SK-N-SH (cell line): ENCODE data around the gene CD300LG. TPM values are rescaled to one million over a fixed set of nuclear protein-coding genes. Genes with fewer than 3 reads are reported as not detected.
A peak's percentile ranks its signal among the peaks of the same experiment; 100 is the strongest.

Experiments used
- CTCF ChIA-PET: fragments of 300-600, 350-600 bp; formaldehyde crosslinking; extraction: SDS; loops from one replicate; lab custom pipeline; 2021; lab: Yijun Ruan, JAX
- POLR2A ChIA-PET: fragments of 350-600 bp; sonication (Branson Sonifier 250); formaldehyde crosslinking; extraction: SDS; loops from one replicate; lab custom pipeline; 2020; ENCODE audit warnings: antibody characterized with exemption, inconsistent platforms; lab: Yijun Ruan, JAX
- DNase-seq: peaks from one replicate; pipeline ENCODE4 v3.0.0; 2012
- H2AFZ ChIP-seq: fragments of 200-600 bp; sonication (generic); 2 replicates; pipeline ENCODE4 v1.8.1; 2016; ENCODE audit warnings: antibody characterized with exemption, mild to moderate bottlenecking, low read depth
- H3F3A ChIP-seq: fragments of 200-600 bp; sonication (generic); replicated peaks from 2 replicates; pipeline ENCODE3; 2016; ENCODE audit warnings: antibody characterized with exemption, mild to moderate bottlenecking; ENCODE audit not compliant: insufficient read depth
- H3K27ac ChIP-seq, 2 experiments: fragments of 200-500 bp in 1 of 2; fragments of 200-600 bp in 1 of 2; sonication (Bioruptor generic) in 1 of 2; sonication (generic), shearing (Covaris generic) in 1 of 2; 2 replicates each; pipeline versions ENCODE4 v1.5.1 to v1.6.1; 2014 to 2016; ENCODE audit warnings: low read depth in 2 of 2, inconsistent platforms in 1 of 2, low read length in 1 of 2, mild to moderate bottlenecking in 1 of 2, mixed read lengths in 1 of 2
- H3K27me3 ChIP-seq: fragments of 200-600 bp; sonication (generic), shearing (Covaris generic); 2 replicates; pipeline ENCODE4 v1.6.1; 2016; ENCODE audit warnings: mixed run types; ENCODE audit not compliant: insufficient read depth
- H3K36me3 ChIP-seq, 2 experiments: fragments of 200-500 bp in 1 of 2; fragments of 200-600 bp in 1 of 2; sonication (Bioruptor generic) in 1 of 2; sonication (generic) in 1 of 2; replicated peaks in 1 of 2; 2 replicates each; pipeline versions ENCODE3 to v1.5.1; 2014 to 2016; ENCODE audit warnings: low read length in 1 of 2, mild to moderate bottlenecking in 1 of 2; ENCODE audit not compliant: insufficient read depth in 2 of 2, control insufficient read depth in 1 of 2
- H3K4me1 ChIP-seq, 2 experiments: fragments of 200-500 bp in 1 of 2; fragments of 200-600 bp in 1 of 2; sonication (Bioruptor generic) in 1 of 2; sonication (generic), shearing (Covaris generic) in 1 of 2; 2 replicates each; pipeline versions ENCODE4 v1.5.1 to v1.6.1; 2014 to 2016; ENCODE audit warnings: low read depth in 1 of 2, low read length in 1 of 2, mixed run types in 1 of 2; ENCODE audit not compliant: insufficient read depth in 2 of 2, control insufficient read depth in 1 of 2
- H3K4me2 ChIP-seq: fragments of 200-600 bp; sonication (generic), shearing (Covaris generic); 2 replicates; pipeline ENCODE4 v1.6.1; 2017; ENCODE audit warnings: mixed run types
- H3K4me3 ChIP-seq, 2 experiments: fragments of 200-500 bp in 1 of 2; fragments of 200-600 bp in 1 of 2; sonication (Bioruptor generic) in 1 of 2; sonication (generic), shearing (Covaris generic) in 1 of 2; 2 replicates each; pipeline versions ENCODE4 v1.5.1 to v1.8.1; 2014 to 2016; ENCODE audit warnings: low read depth in 2 of 2, inconsistent platforms in 1 of 2, low read length in 1 of 2, mild to moderate bottlenecking in 1 of 2, mixed read lengths in 1 of 2, moderate library complexity in 1 of 2
- H3K79me2 ChIP-seq: fragments of 200-600 bp; sonication (generic); 2 replicates; pipeline ENCODE4 v1.8.1; 2017; ENCODE audit warnings: mild to moderate bottlenecking; ENCODE audit not compliant: insufficient read depth
- H3K9ac ChIP-seq: fragments of 200-600 bp; sonication (generic); 2 replicates; pipeline ENCODE4 v1.6.1; 2017; ENCODE audit warnings: mixed run types
- H3K9me2 ChIP-seq: fragments of 200-600 bp; sonication (generic); 2 replicates; pipeline ENCODE4 v1.6.1; 2017; ENCODE audit warnings: mixed run types
- H3K9me3 ChIP-seq: fragments of 200-600 bp; sonication (generic); 2 replicates; pipeline ENCODE4 v1.6.1; 2017; ENCODE audit warnings: mixed run types, mild to moderate bottlenecking, moderate library complexity
- H4K20me1 ChIP-seq: fragments of 200-600 bp; sonication (generic); 2 replicates; pipeline ENCODE4 v1.6.1; 2017; ENCODE audit warnings: mild to moderate bottlenecking, mixed run types; ENCODE audit not compliant: insufficient read depth
- ELF1 ChIP-seq: IDR thresholded peaks from 2 replicates; pipeline ENCODE4 v1.4.0; 2012
- EP300 ChIP-seq, 2 experiments: IDR thresholded peaks; 2 replicates each; pipeline versions ENCODE4 v1.4.0 to v1.6.1; 2012; ENCODE audit warnings: borderline replicate concordance in 1 of 2, low read depth in 1 of 2, low read length in 1 of 2
- FOXJ3 ChIP-seq: sonication (generic); formaldehyde crosslinking; IDR thresholded peaks from 2 replicates; pipeline ENCODE4 v1.5.1; 2020; ENCODE audit warnings: mild to moderate bottlenecking, missing genetic modification reagents
- MEF2A ChIP-seq: IDR thresholded peaks from 2 replicates; pipeline ENCODE4 v1.4.0; 2012; ENCODE audit warnings: low read depth, borderline replicate concordance
- NFIC ChIP-seq: IDR thresholded peaks from 2 replicates; pipeline ENCODE4 v1.4.0; 2012; ENCODE audit warnings: borderline replicate concordance
- POLR2AphosphoS5 ChIP-seq: IDR thresholded peaks from 2 replicates; pipeline ENCODE4 v1.6.1; 2012; ENCODE audit warnings: low read depth, low read length
- RAD21 ChIP-seq: IDR thresholded peaks from 2 replicates; pipeline ENCODE4 v1.6.1; 2012; ENCODE audit warnings: mild to moderate bottlenecking, low read length
- RFX5 ChIP-seq: IDR thresholded peaks from 2 replicates; pipeline ENCODE4 v1.6.1; 2012; ENCODE audit warnings: mild to moderate bottlenecking, improper control_type of control experiment, low read length
- TAF1 ChIP-seq: IDR thresholded peaks from 2 replicates; pipeline ENCODE4 v1.6.1; 2012; ENCODE audit warnings: low read depth, mild to moderate bottlenecking, low read length, moderate library complexity, borderline replicate concordance
- TCF12 ChIP-seq: IDR thresholded peaks from 2 replicates; pipeline ENCODE4 v1.4.0; 2012
- YY1 ChIP-seq: IDR thresholded peaks from 2 replicates; pipeline ENCODE4 v1.4.0; 2012; ENCODE audit warnings: low read depth, mild to moderate bottlenecking
- WGBS: methylation state at CpG from one replicate; pipeline ENCODE4 v1.1.6; 2017; ENCODE audit warnings: low lambda C conversion rate; 5-methylcytosine and 5-hydroxymethylcytosine counted together
- polyA plus RNA-seq, 3 experiments: library from polyadenylated mRNA; depleted of rRNA; stranded (reverse); fragments of >200 nt; gene quantifications; 2 replicates each; pipeline ENCODE4 v1.2.3, GENCODE V29; 2012
- TF ChIP-seq, protein P1 (sequence below): IDR thresholded peaks from 2 replicates; pipeline ENCODE4 v1.4.0; 2012; ENCODE audit warnings: low read depth, borderline replicate concordance
- TF ChIP-seq, protein P2 (sequence below): fragments of 150-350 bp; IDR thresholded peaks from 2 replicates; pipeline ENCODE4 v1.6.1; 2016; ENCODE audit warnings: mild to moderate bottlenecking, low read depth, low read length

Gene CD300LG
- polyA plus RNA-seq, 1 of the 3 experiments (the other 2 are of a cell fraction): not detected

DNA sequence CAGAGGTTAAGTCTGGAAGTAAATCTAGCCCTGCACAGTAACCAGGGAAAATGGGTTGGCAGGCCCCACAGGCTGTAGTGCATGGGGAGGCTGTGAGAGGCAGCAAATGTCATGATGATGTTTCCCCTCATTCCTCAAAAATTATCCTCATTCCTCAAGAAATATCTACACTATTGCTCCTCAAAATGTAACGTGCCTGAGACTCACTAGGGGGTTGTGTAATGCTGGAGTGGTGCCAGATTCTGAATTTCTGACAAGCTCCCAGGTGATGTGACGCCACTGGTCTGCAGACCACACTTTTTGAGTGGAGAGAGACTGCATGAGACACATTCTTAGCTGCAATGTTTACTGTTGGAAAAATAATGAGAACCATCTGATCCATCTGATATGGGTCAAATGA is 12.9 kb upstream of the CD300LG start:
- CTCF ChIA-PET: interaction anchor here (0.8 to 3.7 kb wide), 4 partner anchors 9 to 257 kb away, joined by 3 to 33 read pairs (median 3); partner anchors contain the start of gene CD300LG
- 68% methylated on average over 2 of the region's 2 CpGs for WGBS
- POLR2A ChIA-PET: interaction anchor here (1.7 kb wide), 1 partner anchor 15 kb away, joined by 4 read pairs; no protein-coding TSS in a partner anchor
- Histone ChIP-seq H4K20me1 (no peaks in the 10 kb centered on the region), H3K9me2 (no peaks in the 10 kb centered on the region), H3K4me1 (peaks cover 0 to 9% of the 10 kb centered on the region in 2 experiments; a peak in 1 of 4 replicates), H2AFZ (no peak overlapping the region), H3K36me3 (peaks cover 9 to 13% of the 10 kb centered on the region in 2 experiments), H3K27ac (no peak overlapping the region), H3K9ac (no peak overlapping the region), H3K9me3 (no peaks in the 10 kb centered on the region), H3K79me2 (peaks cover 10% of the 10 kb centered on the region; the same call in 1 of the 2 replicates), H3K4me2 (0 out of 2 replicates have a peak overlapping the region, but pooled peaks have one; percentile 93), H3K4me3 (no peak overlapping the region), H3F3A (peaks cover 3% of the 10 kb centered on the region), H3K27me3 (no peaks in the 10 kb centered on the region)
- no peak for TF ChIP-seq TCF12
- TF ChIP-seq POLR2AphosphoS5: no peak
- no peak for TF ChIP-seq YY1
- TF ChIP-seq EP300 (IDR thresholded peaks at IDR 0.05; ENCODE audit: borderline replicate concordance in 1 of 2, low read depth in 1 of 2, low read length in 1 of 2): no peak
- no peak for TF ChIP-seq MEF2A
- no peak for TF ChIP-seq NFIC
- TF ChIP-seq, protein P1, sequence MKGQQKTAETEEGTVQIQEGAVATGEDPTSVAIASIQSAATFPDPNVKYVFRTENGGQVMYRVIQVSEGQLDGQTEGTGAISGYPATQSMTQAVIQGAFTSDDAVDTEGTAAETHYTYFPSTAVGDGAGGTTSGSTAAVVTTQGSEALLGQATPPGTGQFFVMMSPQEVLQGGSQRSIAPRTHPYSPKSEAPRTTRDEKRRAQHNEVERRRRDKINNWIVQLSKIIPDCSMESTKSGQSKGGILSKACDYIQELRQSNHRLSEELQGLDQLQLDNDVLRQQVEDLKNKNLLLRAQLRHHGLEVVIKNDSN: no peak
- TF ChIP-seq, protein P2, sequence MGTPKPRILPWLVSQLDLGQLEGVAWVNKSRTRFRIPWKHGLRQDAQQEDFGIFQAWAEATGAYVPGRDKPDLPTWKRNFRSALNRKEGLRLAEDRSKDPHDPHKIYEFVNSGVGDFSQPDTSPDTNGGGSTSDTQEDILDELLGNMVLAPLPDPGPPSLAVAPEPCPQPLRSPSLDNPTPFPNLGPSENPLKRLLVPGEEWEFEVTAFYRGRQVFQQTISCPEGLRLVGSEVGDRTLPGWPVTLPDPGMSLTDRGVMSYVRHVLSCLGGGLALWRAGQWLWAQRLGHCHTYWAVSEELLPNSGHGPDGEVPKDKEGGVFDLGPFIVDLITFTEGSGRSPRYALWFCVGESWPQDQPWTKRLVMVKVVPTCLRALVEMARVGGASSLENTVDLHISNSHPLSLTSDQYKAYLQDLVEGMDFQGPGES: no peak
- no peak for TF ChIP-seq FOXJ3 (CRISPR knock-in tag)
- TF ChIP-seq TAF1: no peak
- TF ChIP-seq RAD21: no peak
- no peak for DNase-seq

DNA sequence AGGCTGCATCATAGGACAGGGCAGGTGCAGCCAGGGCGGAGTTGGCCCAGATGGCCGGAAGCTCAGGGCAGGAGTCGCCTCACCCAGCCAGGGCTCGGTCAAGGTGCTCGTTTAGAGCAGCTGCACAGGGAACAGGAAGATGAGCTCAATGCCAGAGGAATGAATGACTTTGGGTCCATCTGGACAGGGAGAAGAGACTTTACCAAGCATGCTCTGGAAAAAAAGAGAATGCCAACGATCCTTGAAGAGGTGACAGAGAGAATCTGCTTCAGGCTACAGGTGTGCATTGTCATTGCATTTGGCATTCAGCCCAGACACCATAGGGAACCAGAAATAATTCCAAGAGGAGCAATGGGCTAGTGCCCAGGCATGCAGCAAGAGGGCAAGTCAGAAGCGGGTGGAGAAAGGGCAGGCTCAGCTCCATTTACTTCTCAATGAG is 7.3 kb upstream of the CD300LG start:
- Histone ChIP-seq H3F3A (peaks cover 7% of the 10 kb centered on the region), H3K9ac (no peak overlapping the region), H4K20me1 (no peaks in the 10 kb centered on the region), H3K4me2 (no peak overlapping the region; the same call in 1 of the 2 replicates), H3K27ac (no peak overlapping the region), H3K4me1 (peaks cover 0 to 10% of the 10 kb centered on the region in 2 experiments; a peak in 1 of 4 replicates), H3K36me3 (no peaks in the 10 kb centered on the region), H3K9me3 (no peaks in the 10 kb centered on the region), H3K27me3 (no peaks in the 10 kb centered on the region), H3K9me2 (no peaks in the 10 kb centered on the region), H3K79me2 (no peaks in the 10 kb centered on the region), H2AFZ (no peak overlapping the region), H3K4me3 (no peak overlapping the region)
- TF ChIP-seq POLR2AphosphoS5: no peak
- TF ChIP-seq RFX5: no peak
- TF ChIP-seq ELF1: no peak
- ChIA-PET POLR2A (interaction anchor here (0.7 kb wide), 1 partner anchor 61 kb away, joined by 3 read pairs; the partner anchor contains the start of gene DUSP3), CTCF (interaction anchor here (0.9 to 2.3 kb wide), 12 partner anchors 8 to 202 kb away, joined by 3 to 10 read pairs (median 4); no protein-coding TSS in a partner anchor)
- DNase-seq: no peak
- WGBS: 23% methylated on average over 7 of the region's 7 CpGs
